ENCODE results near the gene P3H1.
A peak's percentile ranks its signal among the peaks of the same experiment; 100 is the strongest.

P3H1 gene

GRCh38 chr1:42797979-42798378 lies 31.2 kb upstream of the P3H1 start:
- peak; percentile 23 for DNase-seq (ENCODE audit: low read depth)
- TF ChIP-seq CTCF (conservative IDR thresholded peaks at IDR 0.05; ENCODE audit: low read length) = no peak
- H3K4me3 ChIP-seq (ENCODE audit: low read length) = no peak overlapping the region

GRCh38 chr1:42797414-42797813 lies 30.6 kb upstream of the P3H1 start:
- TF ChIP-seq CTCF (conservative IDR thresholded peaks at IDR 0.05; ENCODE audit: low read length) = no peak
- DNase-seq (ENCODE audit: low read depth) = no peak
- no peak overlapping the region for H3K4me3 ChIP-seq (ENCODE audit: low read length)

- no peak for TF ChIP-seq CTCF (conservative IDR thresholded peaks at IDR 0.05; ENCODE audit: low read length)
- DNase-seq (ENCODE audit: low read depth) = no peak
- H3K4me3 ChIP-seq (ENCODE audit: low read length) = no peak overlapping the region
Measured at GRCh38 chr1:42793824-42794223, 27.0 kb upstream of the P3H1 start.

GRCh38 chr1:42788021-42788420 lies 21.2 kb upstream of the P3H1 start:
- no peak for TF ChIP-seq CTCF (conservative IDR thresholded peaks at IDR 0.05; ENCODE audit: low read length)
- H3K4me3 ChIP-seq (ENCODE audit: low read length) = no peak overlapping the region
- DNase-seq (ENCODE audit: low read depth) = no peak

- no peak for DNase-seq (ENCODE audit: low read depth)
- TF ChIP-seq CTCF (conservative IDR thresholded peaks at IDR 0.05; ENCODE audit: low read length) = no peak
- H3K4me3 ChIP-seq (ENCODE audit: low read length) = no peak overlapping the region
Measured at GRCh38 chr1:42786097-42786496, 19.3 kb upstream of the P3H1 start.

GRCh38 chr1:42784946-42785693 lies 18.3 kb upstream of the P3H1 start, which contains the start of gene TMEM269:
TMEM269 (plus strand) TSS chr1:42784991; CDS start chr1:42789894, 4,903 bp downstream.
- peak within 1 kb of the TSS; percentile 51 for H3K4me3 ChIP-seq (ENCODE audit: low read length)
- TF ChIP-seq CTCF (conservative IDR thresholded peaks at IDR 0.05; ENCODE audit: low read length) = no peak
- DNase-seq (ENCODE audit: low read depth) = no peak

GRCh38 chr1:42784547-42784945 lies 17.7 kb upstream of the P3H1 start:
- no peak overlapping the region for H3K4me3 ChIP-seq (ENCODE audit: low read length)
- TF ChIP-seq CTCF (conservative IDR thresholded peaks at IDR 0.05; ENCODE audit: low read length) = no peak
- DNase-seq (ENCODE audit: low read depth) = no peak

All from AG10803 (cell line).